GM12801 (cell line): ENCODE data around the gene CHN2.

Experiments
- CTCF ChIP-seq: IDR thresholded peaks from one replicate; pipeline ENCODE4 v1.5.1; 2011; ENCODE audit warnings: control low read depth; ENCODE audit not compliant: insufficient read length; ENCODE audit errors: extremely low read depth

Gene CHN2

GRCh38 chr7:29190349-29191045 lies 4.1 kb upstream of the CHN2 start:
- TF ChIP-seq CTCF, result no peak

GRCh38 chr7:29192323-29192722 lies 2.3 kb upstream of the CHN2 start:
- TF ChIP-seq CTCF, result no peak

- no peak for TF ChIP-seq CTCF
Observed at GRCh38 chr7:29192811-29193210, 1.8 kb upstream of the CHN2 start.

GRCh38 chr7:29193316-29194205 lies 1.0 kb upstream of the CHN2 start:
- TF ChIP-seq CTCF, result no peak

GRCh38 chr7:29194206-29194593 lies 375 bp upstream of the CHN2 start:
- no peak for TF ChIP-seq CTCF

GRCh38 chr7:29196191-29196590 lies 1.6 kb downstream of the CHN2 start:
- no peak for TF ChIP-seq CTCF

GRCh38 chr7:29196971-29197595 lies 2.5 kb downstream of the CHN2 start:
- TF ChIP-seq CTCF, result no peak
